Activated CD8-positive, alpha-beta memory T cell treated with anti-CD3 and anti-CD28 coated beads, Interleukin-2, amount 50 U/mL, for 4 hours (primary cell): ENCODE data around the gene PSMB8.

Experiments used
- DNase-seq: peaks from one replicate; pipeline ENCODE4 v3.0.0-alpha.2; 2020

The PSMB8 gene

GRCh38 chr6:32792901-32793435, 50.9 kb downstream of the PSMB8 start:
- DNase-seq, result no peak
